ENCODE measurements around the gene C1orf122. TPM values are rescaled to one million over a fixed set of nuclear protein-coding genes. Genes with fewer than 3 reads are reported as not detected.

The C1orf122 gene
- total RNA-seq, 1 experiment from 2014 or later, result 45.9 TPM

DNA sequence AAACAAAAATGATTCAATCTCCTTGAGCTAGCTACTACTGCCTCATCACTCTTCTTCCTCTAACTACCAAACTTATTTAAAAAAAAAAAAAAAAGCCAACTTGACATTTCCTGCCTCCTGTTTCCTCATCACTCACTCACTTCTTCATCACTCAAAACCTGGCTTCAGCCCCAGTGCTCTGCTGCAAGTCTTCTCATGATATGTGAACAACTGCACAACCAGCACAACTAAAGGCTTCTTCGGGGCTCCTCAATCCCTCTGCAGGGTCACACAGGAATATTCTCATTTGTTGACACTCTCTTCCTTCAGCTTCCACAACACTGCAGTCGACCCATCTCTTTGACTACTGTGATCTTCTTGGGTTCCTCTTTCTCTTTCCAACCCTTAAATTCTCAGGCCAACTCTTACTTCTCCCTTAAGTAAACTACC, 44.2 kb downstream of the C1orf122 start (continued):
- no peak for TF ChIP-seq JUN (CRISPR knock-in tag; IDR thresholded peaks at IDR 0.05)

GRCh38 chr1:37853157-37853556, 45.6 kb downstream of the C1orf122 start:
- H3K9me3 Mint-ChIP-seq, result no peaks in the 10 kb centered on the region
- peaks cover under 1% of the 10 kb centered on the region; the same call in 1 of the 2 replicates for H3K4me1 Mint-ChIP-seq
- TF ChIP-seq ZNF263 (CRISPR knock-in tag; IDR thresholded peaks at IDR 0.05; ENCODE audit: low read depth) (no peak), GTF2I (CRISPR knock-in tag; conservative IDR thresholded peaks at IDR 0.05) (no peak), NFYB (CRISPR knock-in tag; conservative IDR thresholded peaks at IDR 0.05; ENCODE audit: low read depth) (no peak), PRRX2 (CRISPR knock-in tag; IDR thresholded peaks at IDR 0.05) (no peak), JUN (CRISPR knock-in tag; IDR thresholded peaks at IDR 0.05) (no peak), NR2C2 (CRISPR knock-in tag; IDR thresholded peaks at IDR 0.05) (no peak), TEAD1 (CRISPR knock-in tag; IDR thresholded peaks at IDR 0.05) (no peak), OVOL2 (CRISPR knock-in tag; IDR thresholded peaks at IDR 0.05; ENCODE audit: borderline replicate concordance) (no peak)
- TF ChIP-seq, protein P1, sequence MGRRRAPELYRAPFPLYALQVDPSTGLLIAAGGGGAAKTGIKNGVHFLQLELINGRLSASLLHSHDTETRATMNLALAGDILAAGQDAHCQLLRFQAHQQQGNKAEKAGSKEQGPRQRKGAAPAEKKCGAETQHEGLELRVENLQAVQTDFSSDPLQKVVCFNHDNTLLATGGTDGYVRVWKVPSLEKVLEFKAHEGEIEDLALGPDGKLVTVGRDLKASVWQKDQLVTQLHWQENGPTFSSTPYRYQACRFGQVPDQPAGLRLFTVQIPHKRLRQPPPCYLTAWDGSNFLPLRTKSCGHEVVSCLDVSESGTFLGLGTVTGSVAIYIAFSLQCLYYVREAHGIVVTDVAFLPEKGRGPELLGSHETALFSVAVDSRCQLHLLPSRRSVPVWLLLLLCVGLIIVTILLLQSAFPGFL (CRISPR knock-in tag; IDR thresholded peaks at IDR 0.05; ENCODE audit: borderline replicate concordance), result no peak
- H3K27me3 Mint-ChIP-seq (ENCODE audit: low read depth), result no peaks in the 10 kb centered on the region
- DNase-seq (ENCODE audit: low spot score), result no peak
- no peak for ATAC-seq
- peaks cover 15% of the 10 kb centered on the region for H3K36me3 Mint-ChIP-seq
- ChIA-PET CTCF (no interaction called here), POLR2A (no interaction called here)
- no peak overlapping the region for H3K27ac Mint-ChIP-seq
- H3K4me3 Mint-ChIP-seq, result no peak overlapping the region

DNA sequence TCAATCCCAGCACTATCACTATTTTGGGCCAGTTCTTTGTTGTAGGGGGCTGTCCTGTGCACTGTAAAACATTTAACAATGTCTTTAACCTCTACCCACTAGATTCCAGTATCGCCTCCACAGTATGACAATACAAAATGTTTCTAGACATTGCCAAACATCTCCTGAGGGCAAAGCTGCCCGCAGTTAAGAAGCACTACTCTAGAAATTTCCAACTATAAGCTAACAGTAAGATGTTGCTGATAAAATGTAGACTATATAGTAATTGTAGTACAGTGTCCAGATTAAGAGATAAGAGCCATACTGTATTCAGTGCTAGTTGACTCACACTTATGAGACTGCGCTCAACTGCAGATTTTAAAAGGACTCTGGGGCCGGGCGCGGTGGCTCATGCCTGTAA, 46.8 kb downstream of the C1orf122 start:
- H3K9me3 Mint-ChIP-seq, result no peaks in the 10 kb centered on the region
- POLR2A ChIA-PET, result no interaction called here
- H3K27me3 Mint-ChIP-seq (ENCODE audit: low read depth), result no peaks in the 10 kb centered on the region
- no peak overlapping the region for H3K27ac Mint-ChIP-seq
- peaks cover 5% of the 10 kb centered on the region; the same call in 1 of the 2 replicates for H3K4me1 Mint-ChIP-seq
- ATAC-seq (no peak), DNase-seq (ENCODE audit: low spot score) (no peak)
- CTCF ChIA-PET, result interaction anchor here (0.9 kb wide), 1 partner anchor 218 kb away, joined by 3 read pairs; no protein-coding TSS in a partner anchor
- H3K4me3 Mint-ChIP-seq, result no peak overlapping the region
- peaks cover 15% of the 10 kb centered on the region for H3K36me3 Mint-ChIP-seq
- TF ChIP-seq GABPB1 (CRISPR knock-in tag; IDR thresholded peaks at IDR 0.05), result no peak
- TF ChIP-seq, protein P2, sequence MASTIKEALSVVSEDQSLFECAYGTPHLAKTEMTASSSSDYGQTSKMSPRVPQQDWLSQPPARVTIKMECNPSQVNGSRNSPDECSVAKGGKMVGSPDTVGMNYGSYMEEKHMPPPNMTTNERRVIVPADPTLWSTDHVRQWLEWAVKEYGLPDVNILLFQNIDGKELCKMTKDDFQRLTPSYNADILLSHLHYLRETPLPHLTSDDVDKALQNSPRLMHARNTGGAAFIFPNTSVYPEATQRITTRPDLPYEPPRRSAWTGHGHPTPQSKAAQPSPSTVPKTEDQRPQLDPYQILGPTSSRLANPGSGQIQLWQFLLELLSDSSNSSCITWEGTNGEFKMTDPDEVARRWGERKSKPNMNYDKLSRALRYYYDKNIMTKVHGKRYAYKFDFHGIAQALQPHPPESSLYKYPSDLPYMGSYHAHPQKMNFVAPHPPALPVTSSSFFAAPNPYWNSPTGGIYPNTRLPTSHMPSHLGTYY (CRISPR knock-in tag; IDR thresholded peaks at IDR 0.05), result no peak
- no peak for TF ChIP-seq RORB (CRISPR knock-in tag; IDR thresholded peaks at IDR 0.05)
- no peak for TF ChIP-seq AR (CRISPR knock-in tag; IDR thresholded peaks at IDR 0.05)
- TF ChIP-seq, protein P3, sequence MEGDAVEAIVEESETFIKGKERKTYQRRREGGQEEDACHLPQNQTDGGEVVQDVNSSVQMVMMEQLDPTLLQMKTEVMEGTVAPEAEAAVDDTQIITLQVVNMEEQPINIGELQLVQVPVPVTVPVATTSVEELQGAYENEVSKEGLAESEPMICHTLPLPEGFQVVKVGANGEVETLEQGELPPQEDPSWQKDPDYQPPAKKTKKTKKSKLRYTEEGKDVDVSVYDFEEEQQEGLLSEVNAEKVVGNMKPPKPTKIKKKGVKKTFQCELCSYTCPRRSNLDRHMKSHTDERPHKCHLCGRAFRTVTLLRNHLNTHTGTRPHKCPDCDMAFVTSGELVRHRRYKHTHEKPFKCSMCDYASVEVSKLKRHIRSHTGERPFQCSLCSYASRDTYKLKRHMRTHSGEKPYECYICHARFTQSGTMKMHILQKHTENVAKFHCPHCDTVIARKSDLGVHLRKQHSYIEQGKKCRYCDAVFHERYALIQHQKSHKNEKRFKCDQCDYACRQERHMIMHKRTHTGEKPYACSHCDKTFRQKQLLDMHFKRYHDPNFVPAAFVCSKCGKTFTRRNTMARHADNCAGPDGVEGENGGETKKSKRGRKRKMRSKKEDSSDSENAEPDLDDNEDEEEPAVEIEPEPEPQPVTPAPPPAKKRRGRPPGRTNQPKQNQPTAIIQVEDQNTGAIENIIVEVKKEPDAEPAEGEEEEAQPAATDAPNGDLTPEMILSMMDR (IDR thresholded peaks at IDR 0.05), result no peak
- no peak for TF ChIP-seq PRRX2 (CRISPR knock-in tag; IDR thresholded peaks at IDR 0.05)
- TF ChIP-seq, protein P4, sequence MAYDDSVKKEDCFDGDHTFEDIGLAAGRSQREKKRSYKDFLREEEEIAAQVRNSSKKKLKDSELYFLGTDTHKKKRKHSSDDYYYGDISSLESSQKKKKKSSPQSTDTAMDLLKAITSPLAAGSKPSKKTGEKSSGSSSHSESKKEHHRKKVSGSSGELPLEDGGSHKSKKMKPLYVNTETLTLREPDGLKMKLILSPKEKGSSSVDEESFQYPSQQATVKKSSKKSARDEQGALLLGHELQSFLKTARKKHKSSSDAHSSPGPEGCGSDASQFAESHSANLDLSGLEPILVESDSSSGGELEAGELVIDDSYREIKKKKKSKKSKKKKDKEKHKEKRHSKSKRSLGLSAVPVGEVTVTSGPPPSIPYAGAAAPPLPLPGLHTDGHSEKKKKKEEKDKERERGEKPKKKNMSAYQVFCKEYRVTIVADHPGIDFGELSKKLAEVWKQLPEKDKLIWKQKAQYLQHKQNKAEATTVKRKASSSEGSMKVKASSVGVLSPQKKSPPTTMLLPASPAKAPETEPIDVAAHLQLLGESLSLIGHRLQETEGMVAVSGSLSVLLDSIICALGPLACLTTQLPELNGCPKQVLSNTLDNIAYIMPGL (CRISPR knock-in tag; IDR thresholded peaks at IDR 0.05), result no peak

Other genes with a start within 250 kb of the C1orf122 start
- gene GNL2, start 211.9 kb upstream of the C1orf122 start, total RNA-seq (2021), result 72.3 to 92.8 TPM (median 75.9 TPM) in 3 replicates
- 0.11 to 0.16 TPM (median 0.13 TPM) in 3 replicates for gene RSPO1, start 172.9 kb upstream of the C1orf122 start, total RNA-seq (2021)
- gene CDCA8, start 115.3 kb upstream of the C1orf122 start, total RNA-seq (2021), result 42.1 to 47.7 TPM (median 43.3 TPM) in 3 replicates
- 1.3 to 1.5 TPM (median 1.3 TPM) in 3 replicates for gene EPHA10, start 42.7 kb upstream of the C1orf122 start, total RNA-seq (2021)
- gene MANEAL, start 13.9 kb upstream of the C1orf122 start, total RNA-seq (2021), result 4.2 to 6.4 TPM (median 5.9 TPM) in 3 replicates
- 20.1 to 24.6 TPM (median 22.7 TPM) in 3 replicates for gene YRDC, start 418 bp downstream of the C1orf122 start, total RNA-seq (2021)
- 10.1 to 12.2 TPM (median 10.9 TPM) in 3 replicates for gene MTF1, start 51.8 kb downstream of the C1orf122 start, total RNA-seq (2021)
- 26.8 to 29.4 TPM (median 27.3 TPM) in 3 replicates for gene INPP5B, start 139.3 kb downstream of the C1orf122 start, total RNA-seq (2021)
- 96.5 to 126 TPM (median 96.5 TPM) in 3 replicates for gene SF3A3, start 182.2 kb downstream of the C1orf122 start, total RNA-seq (2021)
- gene FHL3, start 197.7 kb downstream of the C1orf122 start, total RNA-seq (2021), result 28.1 to 34.4 TPM (median 28.1 TPM) in 3 replicates
- 41.3 to 42.6 TPM (median 42.2 TPM) in 3 replicates for gene UTP11, start 204.9 kb downstream of the C1orf122 start, total RNA-seq (2021)
- gene POU3F1, start 239.0 kb downstream of the C1orf122 start, total RNA-seq (2021), result 18.9 to 22.4 TPM (median 20.9 TPM) in 3 replicates

Data from WTC11 (cell line).